GM19238 (cell line): ENCODE results near the gene CHMP1B.
"Not testable (repeated sequence)": the region's sequence is repeated elsewhere in the genome, so short reads cannot be mapped to it uniquely, and the experiment has no call there.

Source experiments
- DNase-seq: peaks from one replicate; pipeline ENCODE4 v3.0.0; 2011; ENCODE audit warnings: low spot score; ENCODE audit not compliant: insufficient read length

CHMP1B gene

GRCh38 chr18:11866764-11867163, 15.6 kb downstream of the CHMP1B start:
- no peak for DNase-seq

- no peak for DNase-seq
Measured at GRCh38 chr18:11868230-11868629, 17.0 kb downstream of the CHMP1B start.

GRCh38 chr18:11871501-11871900, 20.3 kb downstream of the CHMP1B start:
- no peak for DNase-seq

GRCh38 chr18:11872479-11873136, 21.4 kb downstream of the CHMP1B start:
- no peak for DNase-seq

GRCh38 chr18:11873670-11874340, 22.6 kb downstream of the CHMP1B start:
- no peak for DNase-seq

GRCh38 chr18:11874676-11875075, 23.5 kb downstream of the CHMP1B start:
- DNase-seq, result no peak

GRCh38 chr18:11877497-11878135, 26.4 kb downstream of the CHMP1B start:
- no peak for DNase-seq

GRCh38 chr18:11880586-11881304, 29.5 kb downstream of the CHMP1B start:
- no peak for DNase-seq

GRCh38 chr18:11882636-11883035, 31.4 kb downstream of the CHMP1B start:
- no peak for DNase-seq

- DNase-seq, result peak; percentile 46
Measured at GRCh38 chr18:11883153-11883552, 31.9 kb downstream of the CHMP1B start.

GRCh38 chr18:11884396-11885030, 33.3 kb downstream of the CHMP1B start:
- DNase-seq, result no peak

- no peak for DNase-seq
Measured at GRCh38 chr18:11885278-11885947, 34.2 kb downstream of the CHMP1B start.

- DNase-seq, result no peak
Measured at GRCh38 chr18:11886577-11887110, 35.4 kb downstream of the CHMP1B start.

- no peak for DNase-seq
Measured at GRCh38 chr18:11887328-11888128, 36.3 kb downstream of the CHMP1B start.

GRCh38 chr18:11888726-11889125, 37.5 kb downstream of the CHMP1B start:
- DNase-seq, result no peak

- no peak for DNase-seq
Measured at GRCh38 chr18:11889284-11889683, 38.1 kb downstream of the CHMP1B start.

GRCh38 chr18:11891737-11892136, 40.5 kb downstream of the CHMP1B start:
- no peak for DNase-seq

GRCh38 chr18:11892438-11892837, 41.2 kb downstream of the CHMP1B start:
- DNase-seq, result not testable (repeated sequence)

- no peak for DNase-seq
Measured at GRCh38 chr18:11897781-11898180, 46.6 kb downstream of the CHMP1B start.

- DNase-seq, result no peak
Measured at GRCh38 chr18:11899063-11899462, 47.9 kb downstream of the CHMP1B start.
